BJ (cell line): Measurements from ENCODE around the gene KRT79. TPM values are rescaled to one million over a fixed set of nuclear protein-coding genes. Genes with fewer than 3 reads are reported as not detected.

Experiments used
- CTCF ChIA-PET: fragments of 350-600 bp; formaldehyde crosslinking; extraction: SDS; loops from one replicate; lab custom pipeline; 2021; ENCODE audit warnings: antibody characterized with exemption, inconsistent platforms; lab: Yijun Ruan, JAX
- POLR2A ChIA-PET: fragments of 300-600 bp; sonication (Branson Sonifier 250); formaldehyde crosslinking; extraction: SDS; loops from one replicate; lab custom pipeline; 2021; ENCODE audit warnings: antibody characterized with exemption; lab: Charles Lee
- DNase-seq: peaks from one replicate; pipeline ENCODE4 v3.0.0-alpha.2; 2011; ENCODE audit warnings: low read depth
- H3K27me3 ChIP-seq: 2 replicates; pipeline ENCODE4 v1.6.0; 2011; ENCODE audit warnings: low read length; ENCODE audit not compliant: control insufficient read depth, insufficient read depth
- H3K36me3 ChIP-seq: 2 replicates; pipeline ENCODE4 v1.5.1; 2011; ENCODE audit warnings: low read length; ENCODE audit not compliant: control insufficient read depth, insufficient read depth
- H3K4me3 ChIP-seq: 2 replicates; pipeline ENCODE4 v1.5.1; 2011; ENCODE audit warnings: low read depth, mild to moderate bottlenecking, control low read depth, low read length
- polyA plus RNA-seq: library from polyadenylated mRNA; depleted of rRNA; stranded (reverse); fragments of >200 nt; gene quantifications from 2 replicates; pipeline ENCODE4 v1.2.3, GENCODE V29; 2011
- TF ChIP-seq, protein P1 (sequence below): IDR thresholded peaks from 2 replicates; pipeline ENCODE4 v1.5.1; 2011; ENCODE audit warnings: low read depth, mild to moderate bottlenecking, control low read depth, inconsistent platforms, low read length, moderate library complexity; ENCODE audit not compliant: insufficient read depth

The KRT79 gene
- polyA plus RNA-seq, 1 experiment = not detected

- ChIA-PET CTCF (interaction anchor here (0.7 to 1.0 kb wide), 2 partner anchors 13 to 75 kb away, joined by 3 read pairs; no protein-coding TSS in a partner anchor), POLR2A (interaction anchor here (0.6 kb wide), 1 partner anchor 55 kb away, joined by 4 read pairs; no protein-coding TSS in a partner anchor)
- H3K36me3 ChIP-seq = no peaks in the 10 kb centered on the region
- H3K4me3 ChIP-seq = no peak overlapping the region
- TF ChIP-seq, protein P1, sequence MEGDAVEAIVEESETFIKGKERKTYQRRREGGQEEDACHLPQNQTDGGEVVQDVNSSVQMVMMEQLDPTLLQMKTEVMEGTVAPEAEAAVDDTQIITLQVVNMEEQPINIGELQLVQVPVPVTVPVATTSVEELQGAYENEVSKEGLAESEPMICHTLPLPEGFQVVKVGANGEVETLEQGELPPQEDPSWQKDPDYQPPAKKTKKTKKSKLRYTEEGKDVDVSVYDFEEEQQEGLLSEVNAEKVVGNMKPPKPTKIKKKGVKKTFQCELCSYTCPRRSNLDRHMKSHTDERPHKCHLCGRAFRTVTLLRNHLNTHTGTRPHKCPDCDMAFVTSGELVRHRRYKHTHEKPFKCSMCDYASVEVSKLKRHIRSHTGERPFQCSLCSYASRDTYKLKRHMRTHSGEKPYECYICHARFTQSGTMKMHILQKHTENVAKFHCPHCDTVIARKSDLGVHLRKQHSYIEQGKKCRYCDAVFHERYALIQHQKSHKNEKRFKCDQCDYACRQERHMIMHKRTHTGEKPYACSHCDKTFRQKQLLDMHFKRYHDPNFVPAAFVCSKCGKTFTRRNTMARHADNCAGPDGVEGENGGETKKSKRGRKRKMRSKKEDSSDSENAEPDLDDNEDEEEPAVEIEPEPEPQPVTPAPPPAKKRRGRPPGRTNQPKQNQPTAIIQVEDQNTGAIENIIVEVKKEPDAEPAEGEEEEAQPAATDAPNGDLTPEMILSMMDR = no peak
- no peak for DNase-seq
- H3K27me3 ChIP-seq = peaks cover 13% of the 10 kb centered on the region
These were observed 52.6 kb downstream of the KRT79 start for GRCh38 chr12:52781399-52782082.

- ChIA-PET POLR2A (no interaction called here), CTCF (no interaction called here)
- no peaks in the 10 kb centered on the region for H3K36me3 ChIP-seq
- peaks cover 11% of the 10 kb centered on the region for H3K27me3 ChIP-seq
- TF ChIP-seq, protein P1 = no peak
- H3K4me3 ChIP-seq = no peak overlapping the region
- DNase-seq = no peak
These were observed 54.2 kb downstream of the KRT79 start for GRCh38 chr12:52779914-52780313.

- peaks cover 11% of the 10 kb centered on the region for H3K27me3 ChIP-seq
- ChIA-PET CTCF (interaction anchor here (1.0 kb wide), 1 partner anchor 87 kb away, joined by 3 read pairs; no protein-coding TSS in a partner anchor), POLR2A (no interaction called here)
- no peak overlapping the region for H3K4me3 ChIP-seq
- no peaks in the 10 kb centered on the region for H3K36me3 ChIP-seq
- DNase-seq = no peak
- TF ChIP-seq, protein P1 = no peak
These were observed 55.3 kb downstream of the KRT79 start for GRCh38 chr12:52778833-52779232.

DNA sequence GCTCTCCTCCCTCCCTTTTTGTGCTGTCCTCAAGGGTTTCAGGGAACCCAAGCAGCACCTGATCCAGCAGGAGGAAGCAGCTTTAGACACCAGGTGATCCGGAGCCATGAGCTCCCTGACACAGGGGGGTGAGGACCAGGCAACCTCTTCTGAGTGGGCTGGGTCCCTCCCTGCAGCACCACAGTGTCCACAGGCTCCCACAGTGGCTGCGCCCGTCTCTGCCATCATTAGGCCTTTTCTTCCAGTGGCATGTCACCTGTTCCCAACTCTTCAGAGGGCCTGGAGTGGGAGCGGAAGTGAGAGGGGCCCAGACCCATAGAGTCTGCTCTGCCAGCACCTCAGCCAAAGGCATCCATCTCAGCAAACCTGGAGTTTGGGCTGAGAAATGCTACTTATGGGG lies 56.5 kb downstream of the KRT79 start:
- DNase-seq = no peak
- TF ChIP-seq, protein P1 = no peak
- Histone ChIP-seq H3K36me3 (no peaks in the 10 kb centered on the region), H3K4me3 (no peak overlapping the region), H3K27me3 (peaks cover 11% of the 10 kb centered on the region)
- ChIA-PET CTCF (interaction anchor here (0.6 to 1.0 kb wide), 2 partner anchors 88 to 157 kb away, joined by 3 to 4 read pairs; no protein-coding TSS in a partner anchor), POLR2A (no interaction called here)

- Histone ChIP-seq H3K27me3 (peaks cover 11% of the 10 kb centered on the region), H3K36me3 (no peaks in the 10 kb centered on the region), H3K4me3 (no peak within 1 kb of the TSS)
- DNase-seq = no peak
- POLR2A ChIA-PET = no interaction called here
- TF ChIP-seq, protein P1 = no peak
- CTCF ChIA-PET = interaction anchor here (0.6 to 0.9 kb wide), 2 partner anchors 9 to 156 kb away, joined by 3 to 4 read pairs; no protein-coding TSS in a partner anchor
These were observed 57.2 kb downstream of the KRT79 start, which contains the start of gene KRT76 for GRCh38 chr12:52776913-52777395. TSS of gene KRT76 (minus strand) at chr12:52777345. CDS start at chr12:52777291, 54 bp downstream.
